ENCODE measurements around the gene PIEZO1.

GRCh38 chr16:88671806-88672205 lies 113.2 kb downstream of the PIEZO1 start:
- TF ChIP-seq, protein P1, sequence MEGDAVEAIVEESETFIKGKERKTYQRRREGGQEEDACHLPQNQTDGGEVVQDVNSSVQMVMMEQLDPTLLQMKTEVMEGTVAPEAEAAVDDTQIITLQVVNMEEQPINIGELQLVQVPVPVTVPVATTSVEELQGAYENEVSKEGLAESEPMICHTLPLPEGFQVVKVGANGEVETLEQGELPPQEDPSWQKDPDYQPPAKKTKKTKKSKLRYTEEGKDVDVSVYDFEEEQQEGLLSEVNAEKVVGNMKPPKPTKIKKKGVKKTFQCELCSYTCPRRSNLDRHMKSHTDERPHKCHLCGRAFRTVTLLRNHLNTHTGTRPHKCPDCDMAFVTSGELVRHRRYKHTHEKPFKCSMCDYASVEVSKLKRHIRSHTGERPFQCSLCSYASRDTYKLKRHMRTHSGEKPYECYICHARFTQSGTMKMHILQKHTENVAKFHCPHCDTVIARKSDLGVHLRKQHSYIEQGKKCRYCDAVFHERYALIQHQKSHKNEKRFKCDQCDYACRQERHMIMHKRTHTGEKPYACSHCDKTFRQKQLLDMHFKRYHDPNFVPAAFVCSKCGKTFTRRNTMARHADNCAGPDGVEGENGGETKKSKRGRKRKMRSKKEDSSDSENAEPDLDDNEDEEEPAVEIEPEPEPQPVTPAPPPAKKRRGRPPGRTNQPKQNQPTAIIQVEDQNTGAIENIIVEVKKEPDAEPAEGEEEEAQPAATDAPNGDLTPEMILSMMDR (IDR thresholded peaks at IDR 0.05): no peak
- TF ChIP-seq EP300 (IDR thresholded peaks at IDR 0.05): no peak
